Vagina (tissue), 2 donors: ENCODE data around the gene EIF2S1.

ENCODE experiments used
- POLR2A ChIP-seq, 2 donors: fragments of 450-650 bp; IDR thresholded peaks; one replicate each; pipeline ENCODE4 v1.6.1; 2017; ENCODE audit warnings: antibody characterized with exemption in 2 of 2, mild to moderate bottlenecking in 2 of 2, moderate library complexity in 2 of 2
- POLR2AphosphoS5 ChIP-seq, 2 donors: sonication (generic); formaldehyde crosslinking; IDR thresholded peaks; one replicate each; pipeline ENCODE4 v1.9.0; 2017; ENCODE audit warnings: antibody characterized with exemption in 2 of 2, mild to moderate bottlenecking in 2 of 2, low read depth in 1 of 2; ENCODE audit not compliant: insufficient read depth in 1 of 2
- TF ChIP-seq, protein P1 (sequence below), 3 experiments: fragments of 450-650 bp in 2 of 3; fragments of 200-600 bp in 1 of 3; sonication (generic) in 1 of 3; IDR thresholded peaks; one replicate each; pipeline ENCODE4 v1.5.1; 2017 to 2019; ENCODE audit warnings: antibody characterized with exemption in 3 of 3, mild to moderate bottlenecking in 2 of 3, moderate library complexity in 2 of 3

DNA sequence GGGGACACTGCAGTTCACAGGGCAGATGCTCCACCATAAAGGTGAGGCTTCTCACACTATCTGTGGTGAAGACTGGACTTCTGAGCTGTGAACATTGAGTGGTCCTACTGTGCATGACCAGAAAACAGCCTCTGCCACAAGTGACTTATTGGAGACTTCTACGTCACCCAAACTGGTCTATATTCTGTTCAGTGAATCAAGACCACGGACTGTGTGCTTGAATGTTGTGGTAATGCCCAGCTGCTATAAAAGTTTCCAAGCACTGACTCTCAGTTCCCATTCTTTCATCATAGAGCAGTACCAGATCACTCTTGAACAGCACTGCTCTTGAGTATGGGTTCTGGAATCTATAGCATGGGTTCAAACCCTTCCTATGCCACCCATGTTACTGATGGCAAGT lies 56.7 kb downstream of the EIF2S1 start:
- TF ChIP-seq, protein P1, sequence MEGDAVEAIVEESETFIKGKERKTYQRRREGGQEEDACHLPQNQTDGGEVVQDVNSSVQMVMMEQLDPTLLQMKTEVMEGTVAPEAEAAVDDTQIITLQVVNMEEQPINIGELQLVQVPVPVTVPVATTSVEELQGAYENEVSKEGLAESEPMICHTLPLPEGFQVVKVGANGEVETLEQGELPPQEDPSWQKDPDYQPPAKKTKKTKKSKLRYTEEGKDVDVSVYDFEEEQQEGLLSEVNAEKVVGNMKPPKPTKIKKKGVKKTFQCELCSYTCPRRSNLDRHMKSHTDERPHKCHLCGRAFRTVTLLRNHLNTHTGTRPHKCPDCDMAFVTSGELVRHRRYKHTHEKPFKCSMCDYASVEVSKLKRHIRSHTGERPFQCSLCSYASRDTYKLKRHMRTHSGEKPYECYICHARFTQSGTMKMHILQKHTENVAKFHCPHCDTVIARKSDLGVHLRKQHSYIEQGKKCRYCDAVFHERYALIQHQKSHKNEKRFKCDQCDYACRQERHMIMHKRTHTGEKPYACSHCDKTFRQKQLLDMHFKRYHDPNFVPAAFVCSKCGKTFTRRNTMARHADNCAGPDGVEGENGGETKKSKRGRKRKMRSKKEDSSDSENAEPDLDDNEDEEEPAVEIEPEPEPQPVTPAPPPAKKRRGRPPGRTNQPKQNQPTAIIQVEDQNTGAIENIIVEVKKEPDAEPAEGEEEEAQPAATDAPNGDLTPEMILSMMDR (IDR thresholded peaks at IDR 0.05) = no peak
- TF ChIP-seq POLR2AphosphoS5 (IDR thresholded peaks at IDR 0.05; ENCODE audit: insufficient read depth in 1 of 2, low read depth in 1 of 2) (no peak), POLR2A (IDR thresholded peaks at IDR 0.05) (no peak)
